Midbrain (tissue), 1 donor: ENCODE data around the gene GADD45B.
A peak's percentile ranks its signal among the peaks of the same experiment; 100 is the strongest.
"Not testable (repeated sequence)": the region's sequence is repeated elsewhere in the genome, so short reads cannot be mapped to it uniquely, and the experiment has no call there.

Experiments used
- DNase-seq: peaks from one replicate; lab custom pipeline; 2025; lab: John Stamatoyannopoulos, UW

GADD45B gene

DNA sequence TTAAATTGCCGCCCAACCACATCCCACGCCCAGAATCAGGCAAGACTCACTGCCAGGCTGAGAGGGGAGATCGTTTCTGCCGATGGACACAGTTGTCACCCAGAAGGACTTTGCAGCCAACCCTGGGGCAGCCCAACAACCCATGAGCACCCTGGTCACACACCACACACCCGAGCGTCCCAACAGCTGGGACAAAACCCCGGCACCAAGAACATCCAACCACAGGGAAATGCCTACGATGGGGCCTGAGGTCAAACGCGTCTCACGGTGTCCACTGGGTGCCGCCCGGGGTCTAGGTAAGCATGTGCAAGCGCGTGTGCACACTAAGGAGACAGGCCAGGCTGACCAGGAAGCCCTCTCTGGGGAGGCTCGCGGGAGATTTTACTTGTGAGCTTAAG is 32.1 kb upstream of the GADD45B start:
- DNase-seq: no peak

DNA sequence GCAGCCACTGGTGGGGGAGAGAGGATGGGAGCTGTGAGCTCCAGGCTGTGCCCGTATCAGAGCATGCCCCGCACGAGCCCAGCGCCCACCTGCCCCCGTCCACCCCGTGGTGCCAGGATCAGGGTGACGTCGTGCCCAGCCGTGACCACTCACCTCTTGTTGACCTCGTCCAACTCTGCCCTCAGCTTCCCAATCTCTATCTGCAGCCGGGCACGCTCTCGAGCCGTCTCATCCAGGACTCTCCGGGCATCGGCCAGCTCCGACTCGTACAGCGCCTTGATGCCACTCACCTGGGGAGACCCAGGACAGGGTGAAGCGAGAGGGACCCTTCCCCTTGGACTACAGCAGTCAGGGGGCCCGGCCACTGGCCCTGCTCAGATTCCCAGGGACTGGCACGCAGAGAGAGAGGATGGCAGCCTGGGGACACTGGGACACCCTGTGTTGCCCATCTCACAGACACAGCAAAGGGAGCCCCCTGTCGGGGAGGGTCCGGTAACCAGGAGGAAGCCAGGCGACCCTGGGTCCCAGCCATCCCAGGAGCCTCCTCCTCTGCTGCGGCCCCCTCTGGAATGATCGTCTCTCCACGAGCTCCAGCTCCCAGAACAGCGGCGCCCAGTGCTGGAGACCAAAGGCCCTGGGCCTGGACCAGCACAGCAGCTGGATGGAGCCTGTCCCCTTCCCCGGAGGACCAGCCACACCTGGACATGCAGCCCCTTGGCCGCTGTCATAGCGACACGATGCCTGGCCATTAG is 31.5 kb upstream of the GADD45B start:
- DNase-seq: no peak

DNA sequence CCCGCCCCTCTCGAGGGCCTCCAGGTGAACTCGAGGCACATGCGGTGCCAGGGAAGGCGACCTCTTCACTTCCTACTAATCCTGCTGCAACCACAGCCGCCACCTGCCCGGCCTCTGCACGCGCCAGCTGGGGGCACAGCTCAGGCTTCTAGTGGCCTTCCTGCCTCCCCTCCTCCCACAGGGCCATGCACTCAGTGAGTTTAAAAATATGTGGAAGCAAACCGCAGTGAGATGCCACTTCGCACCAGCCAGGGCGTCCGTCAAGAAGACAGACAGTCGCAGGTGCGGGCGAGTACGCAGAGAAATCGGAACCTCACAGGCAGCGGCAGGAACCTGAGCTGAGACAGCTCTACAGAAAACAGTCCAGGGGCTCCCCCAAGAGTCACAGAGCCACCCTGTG is 29.5 kb upstream of the GADD45B start:
- DNase-seq: no peak

DNA sequence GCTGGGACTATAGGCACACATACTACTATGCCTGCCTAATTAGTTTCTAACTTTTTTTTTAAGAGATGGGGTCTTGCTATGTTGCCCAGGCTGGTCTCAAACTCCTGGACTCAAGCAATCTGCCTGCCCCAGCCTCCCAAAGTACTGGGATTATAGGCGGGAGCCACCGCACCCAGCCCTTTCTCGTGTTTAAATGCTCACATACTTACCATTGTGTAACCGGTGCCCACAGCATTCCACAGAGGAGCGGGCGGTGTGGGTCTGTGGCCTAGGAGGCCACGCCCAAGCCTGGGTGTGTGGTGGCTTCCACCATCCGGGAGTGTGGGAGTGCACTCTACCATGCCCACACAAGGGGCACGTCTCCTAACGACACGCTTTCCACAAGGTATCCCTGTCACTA is 26.9 kb upstream of the GADD45B start:
- no peak for DNase-seq

DNA sequence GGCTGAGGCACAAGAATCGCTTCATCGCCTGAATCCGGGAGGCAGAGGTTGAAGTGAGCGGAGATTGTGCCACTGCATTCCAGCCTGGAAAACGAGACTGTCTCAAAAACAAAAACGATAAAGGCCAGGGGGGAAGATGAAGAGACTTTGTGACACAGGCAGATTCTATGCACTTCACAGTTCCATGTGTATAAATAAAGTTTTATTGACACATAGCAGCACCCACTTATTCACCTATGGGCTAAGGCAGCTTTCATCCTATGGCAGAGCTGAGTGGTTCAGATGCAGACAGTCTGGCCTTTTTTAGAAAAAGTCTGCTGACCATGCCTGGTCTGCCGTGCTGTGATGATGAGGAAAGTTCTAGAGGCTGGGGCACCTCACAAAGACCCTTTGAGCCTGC is 24.8 kb upstream of the GADD45B start:
- DNase-seq: no peak

DNA sequence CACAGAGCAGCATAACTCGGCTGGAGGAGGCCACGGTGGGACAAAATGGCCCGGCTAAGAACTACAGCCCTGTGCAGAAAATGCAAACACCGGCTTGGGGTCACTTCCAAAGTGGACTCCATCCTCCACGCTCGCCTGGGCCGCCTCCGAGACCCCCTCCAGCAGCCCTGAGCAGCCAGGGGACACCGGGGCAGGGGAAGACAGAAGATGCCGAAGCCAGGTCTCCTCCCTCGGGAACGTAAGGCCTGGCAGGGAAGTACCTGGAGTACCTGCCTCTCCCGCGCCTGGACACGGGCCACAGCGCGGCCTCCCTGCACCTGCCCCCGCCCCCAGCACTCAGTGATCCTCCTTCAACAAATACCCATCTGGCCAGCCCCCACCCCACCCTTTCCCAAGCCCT is 24.2 kb upstream of the GADD45B start:
- no peak for DNase-seq

DNA sequence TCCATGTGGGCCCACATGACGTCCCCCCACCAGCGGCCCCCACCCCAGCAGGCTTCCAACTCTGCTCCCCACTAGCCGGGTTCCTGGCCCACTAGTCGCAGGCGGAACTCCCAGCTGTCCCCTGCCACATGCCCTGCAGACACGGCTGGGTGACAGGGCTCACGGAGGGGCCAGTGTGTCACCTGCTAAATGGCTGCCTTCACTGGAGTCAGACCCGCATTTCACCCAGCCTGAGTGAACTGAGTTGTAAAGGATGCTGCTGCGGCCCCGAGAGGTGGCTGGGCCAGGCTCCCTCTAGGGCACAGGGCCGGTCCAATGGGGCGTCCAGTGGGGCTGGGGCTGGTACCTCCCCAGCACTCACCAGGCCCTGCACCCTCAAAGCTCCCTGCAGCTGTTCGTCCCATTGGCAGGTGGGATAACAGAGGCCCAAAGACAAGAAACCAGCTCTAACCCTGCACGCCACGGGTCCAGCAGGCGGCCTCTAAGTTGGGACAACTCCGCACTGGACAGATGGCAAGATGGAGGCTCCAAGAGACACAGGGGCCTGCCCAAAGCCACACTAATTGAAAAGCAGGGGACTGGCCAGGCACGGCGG is 22.4 kb upstream of the GADD45B start:
- DNase-seq: no peak

DNA sequence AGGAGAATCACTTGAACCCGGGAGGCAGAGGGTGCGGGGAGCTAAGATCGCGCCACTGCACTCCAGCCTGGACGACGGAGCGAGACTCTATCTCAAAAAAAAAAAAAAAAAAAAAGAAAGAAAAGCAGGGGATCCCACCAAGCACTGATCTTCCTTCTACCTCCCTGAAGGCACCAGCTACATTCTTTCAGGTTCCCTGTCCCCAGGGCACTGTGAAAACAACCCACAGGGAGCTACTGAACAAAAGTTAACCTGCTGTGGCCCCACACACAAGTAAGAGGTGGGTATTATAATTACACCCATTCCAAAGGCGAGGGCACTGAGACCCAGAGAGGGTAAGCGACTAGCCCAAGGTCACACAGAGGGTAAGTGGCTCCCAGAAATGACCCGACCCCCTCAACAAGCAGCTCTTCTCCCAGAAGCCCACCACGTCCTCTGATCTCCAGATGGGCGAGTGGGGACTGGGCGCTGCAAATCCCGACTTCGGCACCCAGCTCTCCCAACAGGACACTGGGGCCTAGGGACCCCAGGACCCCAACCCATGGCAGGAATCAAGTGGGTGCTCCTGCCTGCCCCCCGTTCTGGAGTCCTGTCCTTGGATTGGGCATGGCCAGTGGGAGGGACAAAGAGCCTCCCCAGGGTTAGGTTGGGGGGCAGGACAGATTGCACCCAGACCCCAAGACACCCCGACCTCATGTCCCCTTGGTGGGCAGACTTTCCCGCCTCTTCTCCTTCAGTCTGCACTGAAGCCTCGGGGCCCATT is 21.5 kb upstream of the GADD45B start:
- DNase-seq: no peak

DNA sequence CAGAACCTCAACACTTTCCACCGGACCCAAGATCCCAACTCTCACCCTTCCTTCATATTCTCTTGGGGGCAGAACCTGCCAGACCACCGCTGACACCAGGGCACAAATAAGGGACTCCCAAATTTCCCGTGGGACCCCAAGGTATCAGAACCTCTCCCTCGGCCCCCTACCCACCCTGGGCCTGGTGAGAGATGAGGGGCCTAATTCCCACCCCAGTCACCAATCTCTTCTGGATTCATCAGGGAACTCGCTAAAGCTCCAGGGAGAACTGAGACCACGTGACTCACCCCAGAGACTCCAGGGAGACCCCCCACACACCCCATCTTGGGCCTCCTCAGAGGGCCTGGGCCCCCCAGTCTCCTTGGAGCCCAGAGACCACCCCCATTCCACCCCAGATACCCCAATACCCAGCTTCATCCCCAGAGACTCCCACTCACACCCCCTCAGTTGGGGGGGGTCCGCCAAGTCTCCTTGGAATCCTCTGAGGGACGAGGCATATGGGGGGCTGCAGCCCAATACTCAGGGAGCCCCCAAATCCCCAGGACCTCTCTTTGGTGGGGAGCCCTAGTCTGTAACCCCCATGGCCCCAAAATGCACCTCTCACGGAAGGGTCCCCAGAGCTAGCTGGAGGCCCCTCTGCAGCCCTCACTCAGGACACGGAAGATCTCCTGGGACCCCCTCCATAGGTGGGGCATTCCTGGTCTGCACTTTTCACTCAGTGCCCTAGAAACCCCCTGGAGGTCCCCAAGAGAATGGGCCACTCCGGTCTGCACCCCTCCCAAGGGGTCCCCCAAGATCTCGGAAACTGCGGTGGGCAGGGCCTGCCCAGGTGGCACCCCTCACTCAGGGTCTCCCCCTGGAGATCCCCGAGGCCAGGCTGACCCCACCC is 20.7 kb upstream of the GADD45B start:
- no peak for DNase-seq

DNA sequence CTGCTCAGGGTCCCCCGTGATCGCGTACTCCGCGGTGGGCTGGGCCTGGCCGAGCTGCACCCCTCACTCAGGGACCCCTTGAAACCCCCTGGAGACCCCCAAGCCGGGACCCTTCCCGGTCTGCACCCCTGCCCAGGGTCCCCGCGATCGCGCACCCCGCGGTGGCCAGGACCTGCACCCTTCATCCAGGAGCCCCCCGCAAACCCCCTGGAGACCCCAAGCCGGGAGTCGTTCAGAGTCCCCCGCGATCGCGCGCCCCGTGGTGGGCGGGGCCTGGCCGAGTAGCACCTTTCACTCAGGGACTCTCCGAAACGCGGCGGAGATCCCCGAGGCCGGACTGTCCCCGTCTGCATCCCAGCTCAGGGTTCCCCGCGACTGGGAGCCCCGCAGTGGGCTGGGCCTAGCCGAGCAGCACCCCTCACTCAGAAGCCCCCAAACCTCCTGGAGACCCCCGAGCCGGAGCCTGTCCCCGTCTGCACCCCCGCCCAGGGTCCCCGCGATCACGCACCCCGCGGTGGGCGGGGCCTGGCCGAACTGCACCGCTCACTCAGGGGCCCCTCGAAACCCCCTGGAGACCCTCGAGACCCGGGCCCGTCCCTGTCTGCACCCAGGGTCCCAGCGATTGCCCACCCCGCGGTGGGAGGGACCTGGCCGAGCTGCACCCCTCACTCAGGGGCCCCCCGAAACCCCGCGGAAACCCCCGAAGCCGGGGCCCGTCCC is 19.9 kb upstream of the GADD45B start:
- no peak for DNase-seq

DNA sequence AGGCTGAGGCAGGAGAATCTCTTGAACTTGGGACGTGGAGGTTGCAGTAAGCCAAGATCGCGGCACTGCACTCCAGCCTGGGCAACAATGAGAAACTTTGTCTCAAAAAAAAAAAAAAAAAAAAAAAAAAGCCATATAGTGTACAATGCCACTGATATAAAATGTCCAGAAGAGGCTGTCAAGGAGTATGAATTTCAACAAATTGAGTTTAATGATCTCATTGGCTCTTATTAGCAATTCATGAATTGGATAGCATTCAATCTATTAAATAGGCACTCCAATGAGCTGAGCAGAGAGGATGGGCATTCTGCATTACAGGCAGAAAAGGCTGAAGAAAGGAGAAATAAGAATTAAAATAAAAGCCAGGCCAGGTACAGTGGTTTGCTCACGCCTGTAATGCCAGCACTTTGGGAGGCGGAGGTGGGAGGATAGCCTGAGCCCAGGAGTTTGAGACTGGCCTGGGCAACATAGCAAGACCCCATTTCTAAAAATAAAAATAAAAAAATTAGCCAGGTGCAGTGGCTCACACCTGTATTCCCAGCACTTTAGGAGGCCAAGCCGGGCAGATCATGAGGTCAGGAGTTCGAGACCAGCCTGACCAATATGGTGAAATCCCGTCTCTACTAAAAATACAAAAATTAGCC is 18.4 kb upstream of the GADD45B start:
- no peak for DNase-seq

DNA sequence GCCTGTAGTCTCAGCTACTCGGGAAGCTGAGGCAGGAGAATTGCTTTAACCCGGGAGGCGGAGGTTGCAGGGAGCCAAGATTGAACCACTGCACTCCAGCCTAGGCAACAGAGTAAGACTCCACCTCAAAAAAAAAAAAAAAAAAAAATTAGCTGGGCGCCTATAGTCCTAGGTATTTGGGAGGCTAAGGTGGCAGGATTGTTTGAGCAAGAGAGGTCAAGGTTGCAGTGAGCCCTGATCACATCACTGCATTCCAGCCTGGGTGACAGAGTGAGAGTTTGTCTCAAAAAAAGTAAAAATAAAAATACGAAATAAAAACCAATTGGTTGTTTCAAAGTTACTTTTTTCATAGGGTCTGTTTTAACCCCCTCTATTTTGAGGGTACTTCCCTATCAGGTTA is 17.9 kb upstream of the GADD45B start:
- no peak for DNase-seq

DNA sequence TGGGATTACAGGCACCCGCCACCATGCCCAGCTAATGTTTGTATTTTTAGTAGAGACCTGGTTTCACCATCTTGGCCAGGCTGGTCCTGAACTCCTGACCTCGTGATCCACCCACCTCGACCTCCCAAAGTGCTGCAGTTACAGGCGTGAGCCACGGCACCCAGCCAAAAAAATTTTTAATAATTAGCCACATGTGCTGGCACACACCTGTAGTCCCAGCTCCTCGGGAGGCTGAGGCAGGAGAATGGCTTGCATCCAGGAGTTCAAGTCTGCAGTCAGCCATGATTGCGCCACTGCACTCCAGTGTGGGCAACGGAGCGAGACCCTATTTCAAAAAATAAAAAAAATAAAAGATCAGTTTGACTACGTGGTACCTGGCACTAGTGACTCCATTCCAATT is 17.2 kb upstream of the GADD45B start:
- not testable (repeated sequence) for DNase-seq

DNA sequence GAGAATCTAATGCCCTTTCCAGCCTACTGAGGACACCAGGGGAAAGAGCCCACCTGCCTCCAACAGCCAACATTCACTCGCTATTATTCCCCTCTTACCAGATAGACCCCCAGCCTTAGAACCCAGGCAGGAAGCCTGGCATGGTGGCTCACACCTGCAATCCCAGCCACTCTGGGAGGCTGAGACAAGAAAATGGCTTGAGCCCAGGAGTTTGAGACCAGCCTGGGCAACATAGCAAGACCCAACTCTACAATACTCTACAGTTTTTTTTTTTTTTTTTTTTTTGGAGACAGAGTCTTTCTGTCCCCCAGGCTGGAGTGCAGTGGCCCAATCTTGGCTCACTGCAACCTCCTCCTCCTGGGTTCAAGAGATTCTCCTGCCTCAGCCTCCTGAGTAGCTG is 15.7 kb upstream of the GADD45B start:
- DNase-seq: no peak

DNA sequence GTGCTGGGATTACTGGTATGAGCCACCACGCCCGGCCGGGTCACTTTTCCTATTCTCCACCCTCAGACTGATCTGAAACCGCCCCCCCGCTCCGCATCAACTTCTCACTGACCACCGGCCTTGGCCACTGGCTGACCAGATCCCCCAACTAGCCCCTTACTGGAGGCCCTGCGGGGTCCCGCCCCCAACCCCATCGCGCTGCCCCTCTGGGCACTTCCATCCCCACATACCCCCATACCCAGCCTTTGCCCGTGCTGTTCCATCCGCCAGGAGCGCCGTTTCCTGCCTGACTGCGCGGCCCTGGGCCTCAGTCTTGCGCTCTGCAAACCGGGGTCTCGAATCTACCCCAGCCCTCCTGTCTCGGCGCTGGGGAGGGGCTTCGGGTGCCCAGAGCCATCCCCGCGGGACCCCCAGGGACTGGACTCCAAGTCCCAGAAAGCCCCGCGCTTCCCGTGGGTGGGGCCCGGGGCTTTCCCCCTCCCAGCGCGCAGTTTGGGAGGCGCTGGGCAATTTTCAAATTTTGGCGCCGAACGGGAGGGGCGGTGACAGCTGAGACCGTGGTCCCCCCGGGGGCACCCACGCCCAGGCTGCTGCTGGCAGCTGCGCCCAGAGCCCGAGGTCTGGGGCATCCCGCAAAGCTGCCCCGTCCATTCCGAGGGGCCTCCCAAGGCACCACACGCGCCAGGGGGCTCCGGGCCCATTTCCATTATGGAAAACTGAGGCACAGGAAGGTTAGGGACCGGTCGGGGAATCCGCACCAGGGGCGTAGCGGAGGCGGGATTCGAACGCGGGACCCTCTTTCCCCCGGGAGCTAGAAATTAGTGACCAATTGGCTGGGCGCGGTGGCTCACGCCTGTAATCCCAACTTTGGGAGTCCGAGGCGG is 13.9 kb upstream of the GADD45B start:
- DNase-seq: no peak

DNA sequence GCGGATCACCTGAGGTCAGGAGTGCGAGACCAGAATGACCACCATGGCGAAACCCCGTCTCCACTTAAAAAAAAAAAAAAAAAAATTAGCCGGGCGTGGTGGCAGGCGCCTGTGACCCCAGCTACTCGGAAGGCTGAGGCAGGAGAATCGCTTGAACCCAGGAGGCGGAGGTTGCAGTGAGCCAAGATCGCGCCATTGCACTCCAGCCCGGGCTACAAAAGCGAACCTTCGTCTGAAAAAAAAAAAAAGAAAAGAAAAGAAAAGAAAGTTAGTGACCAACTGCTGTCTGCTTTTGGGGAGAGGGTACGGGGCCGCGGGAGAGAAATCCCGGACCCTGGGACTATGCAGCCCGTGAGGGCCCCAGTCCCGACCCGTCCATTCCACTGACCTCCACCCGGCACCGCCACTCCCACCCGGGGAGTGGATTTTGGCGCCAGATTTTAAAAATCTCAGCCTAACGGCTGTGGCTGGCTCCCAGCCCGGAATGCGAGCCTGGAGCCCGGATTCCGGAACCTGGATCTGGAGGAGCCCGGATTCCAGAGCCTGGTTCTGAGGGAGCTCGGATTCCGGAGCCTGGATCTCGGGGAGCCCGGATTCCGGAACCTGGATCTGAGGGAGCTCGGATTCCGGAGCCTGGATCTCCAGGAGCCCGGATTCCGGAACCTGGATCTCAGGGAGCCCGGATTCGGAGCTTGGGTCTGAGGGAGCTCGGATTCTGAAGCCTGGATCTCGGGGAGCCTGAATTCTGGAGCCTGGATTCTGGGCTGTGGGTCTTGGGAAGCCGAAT is 13.1 kb upstream of the GADD45B start:
- peak; percentile 85 for DNase-seq

DNA sequence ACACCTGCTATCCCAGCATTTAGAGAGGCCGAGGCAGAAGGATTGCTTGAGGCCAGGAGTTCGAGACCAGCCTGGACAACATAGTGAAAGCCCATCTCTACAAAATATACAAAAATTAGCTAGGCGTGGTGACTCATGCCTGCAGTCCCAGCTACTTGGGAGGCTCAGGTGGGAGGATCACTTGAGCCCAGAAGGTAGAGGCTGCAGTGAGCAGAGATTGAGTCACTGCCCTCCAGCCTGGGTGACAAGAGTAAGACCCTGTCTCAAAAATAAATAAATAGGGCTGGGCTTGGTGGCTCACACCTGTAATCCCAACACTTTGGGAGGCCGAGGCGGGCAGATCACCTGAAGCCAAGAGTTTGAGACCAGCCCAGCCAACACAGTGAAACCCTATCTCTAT is 12.2 kb upstream of the GADD45B start:
- not testable (repeated sequence) for DNase-seq

DNA sequence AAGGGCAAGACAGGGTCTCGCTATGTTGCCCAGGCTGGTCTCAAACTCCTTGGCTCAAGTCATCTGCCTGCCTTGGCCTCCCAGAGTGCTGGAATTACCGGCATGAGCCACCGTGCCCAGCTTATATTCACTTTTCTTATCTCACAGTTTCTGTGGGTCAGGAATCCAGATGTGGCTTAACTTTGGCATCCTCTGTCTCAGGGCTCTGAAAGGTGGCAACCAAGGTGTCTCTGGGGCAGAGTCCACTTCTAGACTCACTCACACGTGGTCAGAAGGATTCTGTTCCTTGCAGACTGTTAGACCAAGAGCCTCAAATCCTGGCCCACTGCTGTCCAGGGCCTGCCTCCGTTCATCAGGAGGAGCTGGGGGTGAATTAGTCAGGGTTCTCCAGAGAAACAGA is 11.5 kb upstream of the GADD45B start:
- DNase-seq: no peak

DNA sequence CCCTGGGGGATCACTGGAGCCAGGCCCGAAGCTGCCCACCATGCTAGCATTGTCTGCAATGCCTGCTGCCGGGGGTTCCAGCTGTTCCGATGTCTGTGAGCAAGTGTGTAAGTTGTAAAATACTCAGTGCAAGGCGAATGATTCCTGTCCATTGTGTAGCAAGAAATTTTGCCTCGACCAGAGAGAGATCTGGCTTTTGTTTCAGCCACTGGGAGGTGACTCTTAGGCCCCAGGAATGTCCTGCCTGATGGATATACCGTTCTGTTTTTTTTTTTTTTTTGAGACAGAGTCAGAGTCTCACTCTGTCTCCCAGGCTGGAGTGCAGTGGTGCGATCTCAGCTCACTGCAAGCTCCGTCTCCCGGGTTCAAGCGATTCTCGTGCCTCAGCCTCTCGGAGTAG is 7.3 kb upstream of the GADD45B start:
- DNase-seq: no peak
